Measurements from ENCODE around the gene CENPQ. TPM values are rescaled to one million over a fixed set of nuclear protein-coding genes. Genes with fewer than 3 reads are reported as not detected.

CENPQ gene
- total RNA-seq, 1 experiment from 2014 or later, result 11.7 TPM

DNA sequence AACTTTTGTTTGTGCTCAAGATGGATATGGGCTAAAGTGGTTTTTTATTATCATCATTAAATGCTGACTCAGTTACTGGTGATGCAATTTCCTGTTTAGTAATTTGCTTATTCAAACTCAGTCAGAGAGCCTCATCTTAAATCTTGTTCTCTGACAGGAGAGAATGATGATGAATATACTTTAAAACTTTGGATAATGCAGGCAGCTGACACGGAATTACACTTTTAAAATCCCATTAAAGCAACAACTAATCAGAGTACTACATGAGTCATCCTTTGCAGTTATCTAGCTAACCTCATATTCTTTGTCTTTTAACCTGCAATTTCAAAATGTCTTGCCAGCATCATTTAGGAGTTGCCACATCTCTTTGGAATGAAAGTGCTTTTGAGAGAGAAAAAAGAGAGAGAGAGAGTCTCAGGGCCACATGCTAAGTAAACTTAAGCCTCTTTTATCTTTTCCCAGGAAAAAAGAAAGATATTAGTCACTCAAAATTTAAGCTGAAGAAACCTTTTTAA lies 78.1 kb downstream of the CENPQ start:
- ChIA-PET POLR2A (ENCODE audit: low non-redundant PET) (no interaction called here), CTCF (interaction anchor here (0.8 kb wide), 1 partner anchor 65 kb away, joined by 3 read pairs; no protein-coding TSS in a partner anchor)
- H3K9me3 ChIP-seq (ENCODE audit: low read depth, low read length, poor library complexity, severe bottlenecking), result no peaks in the 10 kb centered on the region
- DNase-seq (ENCODE audit: low spot score), result peak; percentile 98
- no peak overlapping the region for H3K4me3 ChIP-seq (ENCODE audit: low read depth, low read length, poor library complexity, severe bottlenecking)
- no TSS peak for BruUV-seq (replicated peaks)
- H3K36me3 ChIP-seq (ENCODE audit: insufficient read depth, low read length, poor library complexity, severe bottlenecking), result no peaks in the 10 kb centered on the region
- peak overlapping the region; percentile 71 for H3K27ac ChIP-seq (ENCODE audit: low read depth, low read length, poor library complexity, severe bottlenecking)
- no peaks in the 10 kb centered on the region for H3K27me3 ChIP-seq (replicated peaks; ENCODE audit: insufficient read depth, low read depth, low read length, poor library complexity)
- H3K4me1 ChIP-seq (ENCODE audit: insufficient read depth, low read length, poor library complexity, severe bottlenecking), result peaks cover 62% of the 10 kb centered on the region
- intact Hi-C loops (cut with micrococcal nuclease; ENCODE audit: unreplicated experiment), result loop anchor here (2.0 kb wide), 1 partner anchor 32 kb away; no protein-coding TSS in a partner anchor
- TF ChIP-seq, protein P1, sequence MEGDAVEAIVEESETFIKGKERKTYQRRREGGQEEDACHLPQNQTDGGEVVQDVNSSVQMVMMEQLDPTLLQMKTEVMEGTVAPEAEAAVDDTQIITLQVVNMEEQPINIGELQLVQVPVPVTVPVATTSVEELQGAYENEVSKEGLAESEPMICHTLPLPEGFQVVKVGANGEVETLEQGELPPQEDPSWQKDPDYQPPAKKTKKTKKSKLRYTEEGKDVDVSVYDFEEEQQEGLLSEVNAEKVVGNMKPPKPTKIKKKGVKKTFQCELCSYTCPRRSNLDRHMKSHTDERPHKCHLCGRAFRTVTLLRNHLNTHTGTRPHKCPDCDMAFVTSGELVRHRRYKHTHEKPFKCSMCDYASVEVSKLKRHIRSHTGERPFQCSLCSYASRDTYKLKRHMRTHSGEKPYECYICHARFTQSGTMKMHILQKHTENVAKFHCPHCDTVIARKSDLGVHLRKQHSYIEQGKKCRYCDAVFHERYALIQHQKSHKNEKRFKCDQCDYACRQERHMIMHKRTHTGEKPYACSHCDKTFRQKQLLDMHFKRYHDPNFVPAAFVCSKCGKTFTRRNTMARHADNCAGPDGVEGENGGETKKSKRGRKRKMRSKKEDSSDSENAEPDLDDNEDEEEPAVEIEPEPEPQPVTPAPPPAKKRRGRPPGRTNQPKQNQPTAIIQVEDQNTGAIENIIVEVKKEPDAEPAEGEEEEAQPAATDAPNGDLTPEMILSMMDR (conservative IDR thresholded peaks at IDR 0.05; ENCODE audit: low read depth, low read length), result no peak
- TF ChIP-seq EZH2 (IDR thresholded peaks at IDR 0.05; ENCODE audit: borderline replicate concordance, low read depth, low read length, poor library complexity, severe bottlenecking), result no peak

DNA sequence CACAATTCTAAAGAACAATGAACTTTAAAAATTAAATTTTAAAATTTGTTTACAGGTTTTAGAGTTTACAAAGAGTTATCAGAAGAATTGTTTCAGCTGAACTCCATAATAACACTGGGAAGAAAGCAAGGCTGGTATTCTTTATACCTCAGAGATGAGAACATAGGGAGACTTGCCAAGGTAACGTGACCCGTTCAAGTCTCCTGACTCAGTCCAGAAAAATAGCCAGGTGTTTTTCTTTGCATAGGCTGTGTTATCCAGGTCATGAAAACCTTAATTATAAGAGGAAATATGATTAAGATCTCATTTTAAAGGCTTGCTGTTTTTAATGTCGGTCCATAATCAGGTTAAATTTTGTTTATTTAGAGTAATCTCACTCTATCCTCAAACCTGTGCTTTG lies 78.8 kb downstream of the CENPQ start:
- H3K27me3 ChIP-seq (replicated peaks; ENCODE audit: insufficient read depth, low read depth, low read length, poor library complexity), result no peaks in the 10 kb centered on the region
- ChIA-PET POLR2A (ENCODE audit: low non-redundant PET) (interaction anchor here (0.6 kb wide), 1 partner anchor 780 kb away, joined by 4 read pairs; no protein-coding TSS in a partner anchor), CTCF (interaction anchor here (0.8 kb wide), 1 partner anchor 65 kb away, joined by 3 read pairs; no protein-coding TSS in a partner anchor)
- peak overlapping the region; percentile 71 for H3K27ac ChIP-seq (ENCODE audit: low read depth, low read length, poor library complexity, severe bottlenecking)
- H3K36me3 ChIP-seq (ENCODE audit: insufficient read depth, low read length, poor library complexity, severe bottlenecking), result no peaks in the 10 kb centered on the region
- TF ChIP-seq, protein P1 (conservative IDR thresholded peaks at IDR 0.05; ENCODE audit: low read depth, low read length), result no peak
- TF ChIP-seq EZH2 (IDR thresholded peaks at IDR 0.05; ENCODE audit: borderline replicate concordance, low read depth, low read length, poor library complexity, severe bottlenecking), result no peak
- no peaks in the 10 kb centered on the region for H3K9me3 ChIP-seq (ENCODE audit: low read depth, low read length, poor library complexity, severe bottlenecking)
- H3K4me3 ChIP-seq (ENCODE audit: low read depth, low read length, poor library complexity, severe bottlenecking), result no peak overlapping the region
- DNase-seq (ENCODE audit: low spot score), result peak; percentile 22
- peaks cover 67% of the 10 kb centered on the region for H3K4me1 ChIP-seq (ENCODE audit: insufficient read depth, low read length, poor library complexity, severe bottlenecking)
- intact Hi-C loops (cut with micrococcal nuclease; ENCODE audit: unreplicated experiment), result loop anchor here (2.0 kb wide), 1 partner anchor 31 kb away; no protein-coding TSS in a partner anchor
- BruUV-seq (replicated peaks), result TSS peak; percentile 99

Other genes with a start within 250 kb of the CENPQ start
- 20.5 and 22.7 TPM in 2 replicates for gene MMUT, start 117 bp upstream of the CENPQ start, total RNA-seq (2021)
- not detected in 2 replicates for gene GLYATL3, start 36.6 kb downstream of the CENPQ start, total RNA-seq (2021)
- gene C6orf141, start 87.3 kb downstream of the CENPQ start, total RNA-seq (2021), result 9.7 and 11.7 TPM in 2 replicates
- not detected in 2 replicates for gene RHAG, start 173.5 kb downstream of the CENPQ start, total RNA-seq (2021)

Data from A673 (cell line).